K562 (cell line): Measurements from ENCODE around the gene PPARG.
"Not testable (repeated sequence)": the region's sequence is repeated elsewhere in the genome, so short reads cannot be mapped to it uniquely, and the experiment has no call there.

ENCODE experiments used
- FOXA3 ChIP-seq, 2 experiments: fragments of 450-650 bp in 1 of 2; sonication (generic) in 1 of 2; formaldehyde crosslinking; IDR thresholded peaks in 1 of 2; conservative IDR thresholded peaks in 1 of 2; 2 replicates each; pipeline versions ENCODE4 v1.4.0 to v1.8.0; 2020 to 2022; ENCODE audit warnings: mild to moderate bottlenecking in 2 of 2, missing genetic modification reagents in 1 of 2
- GTF2F1 ChIP-seq: IDR thresholded peaks from 2 replicates; pipeline ENCODE4 v1.6.1; 2011; ENCODE audit warnings: low read depth, low read length, improper control_type of control experiment
- KLF13 ChIP-seq: fragments of 450-650 bp; IDR thresholded peaks from 2 replicates; pipeline ENCODE4 v1.6.1; 2016; ENCODE audit warnings: missing genetic modification characterization, low read depth, mild to moderate bottlenecking, missing compliant biosample characterization, moderate library complexity, borderline replicate concordance
- MTA2 ChIP-seq: fragments of 450-650 bp; IDR thresholded peaks from 2 replicates; pipeline ENCODE4 v1.6.1; 2016; ENCODE audit warnings: low read depth
- NFYB ChIP-seq: IDR thresholded peaks from 2 replicates; pipeline ENCODE4 v1.6.1; 2011; ENCODE audit warnings: mild to moderate bottlenecking, moderate library complexity; ENCODE audit not compliant: insufficient read length; ENCODE audit errors: extremely low read depth
- NR2F6 ChIP-seq: fragments of 450-650 bp; formaldehyde crosslinking; IDR thresholded peaks from 2 replicates; pipeline ENCODE4 v1.4.0; 2020; ENCODE audit warnings: mild to moderate bottlenecking
- RBFOX2 ChIP-seq: fragments of 200-400 bp; formaldehyde crosslinking; IDR thresholded peaks from 2 replicates; pipeline ENCODE4 v1.6.1; 2017; ENCODE audit warnings: low read depth, mild to moderate bottlenecking, low read length, moderate library complexity
- ZNF3 ChIP-seq: fragments of 250-450 bp; sonication (Bioruptor Pico); IDR thresholded peaks from 2 replicates; pipeline ENCODE4 v1.5.0; 2021; ENCODE audit warnings: mild to moderate bottlenecking, moderate library complexity

DNA sequence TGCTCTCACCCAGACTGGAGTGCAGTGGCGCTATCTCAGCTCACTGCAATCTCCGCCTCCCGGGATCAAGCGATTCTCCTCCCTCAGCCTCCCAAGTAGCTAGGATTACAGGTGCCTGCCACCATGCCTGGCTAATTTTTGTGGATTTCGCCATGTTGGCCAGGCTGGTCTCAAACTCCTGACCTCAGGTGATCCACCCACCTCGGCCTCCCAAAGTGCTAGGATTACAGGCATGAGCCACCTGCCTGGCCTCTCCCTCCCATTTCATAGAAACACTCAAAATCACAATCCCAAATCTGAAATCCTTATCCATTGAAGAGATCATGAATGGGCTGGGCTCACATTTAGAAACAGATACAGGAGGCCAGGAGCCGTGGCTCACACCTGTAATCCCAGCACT is 180.4 kb downstream of the PPARG start:
- TF ChIP-seq NFYB; RBFOX2; FOXA3 (CRISPR knock-in tag; conservative IDR thresholded peaks at IDR 0.05 in 1 of 2, IDR thresholded peaks at IDR 0.05 in 1 of 2); KLF13 (tag); ZNF3; GTF2F1; MTA2; NR2F6 (CRISPR knock-in tag): not testable (repeated sequence)
